ENCODE measurements around the gene OR5I1. TPM values are rescaled to one million over a fixed set of nuclear protein-coding genes. Genes with fewer than 3 reads are reported as not detected.

OR5I1 gene
- total and polyA plus RNA-seq, 2 experiments from 2014 or later: not detected

DNA sequence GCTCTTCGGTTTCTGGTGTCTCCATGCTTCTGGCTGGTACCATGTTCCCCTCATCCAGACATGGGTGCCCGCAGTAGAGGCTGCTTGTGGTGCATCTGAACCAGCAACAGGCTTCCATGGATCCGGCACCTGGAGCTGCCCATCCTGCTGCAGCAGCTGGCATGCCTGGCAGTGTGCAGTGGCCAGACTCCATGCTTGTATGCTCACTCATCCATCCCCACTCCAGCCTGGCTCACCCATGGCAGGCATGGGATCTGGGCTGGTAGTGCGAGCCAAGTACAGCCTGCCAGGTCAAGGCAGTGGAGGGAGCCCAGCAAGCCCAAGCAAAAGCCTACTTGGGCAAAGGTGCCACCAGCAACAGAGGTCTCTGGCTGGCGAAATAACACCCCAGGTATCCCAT, 15.7 kb downstream of the OR5I1 start:
- no peak overlapping the region for H3K4me2 ChIP-seq
- no peaks in the 10 kb centered on the region for H4K20me1 ChIP-seq (replicated peaks; ENCODE audit: insufficient read depth)
- H3K4me1 ChIP-seq (ENCODE audit: insufficient read depth): no peaks in the 10 kb centered on the region
- H2AFZ ChIP-seq: no peak overlapping the region
- H3K36me3 ChIP-seq (ENCODE audit: insufficient read depth): no peaks in the 10 kb centered on the region
- ATAC-seq (no peak), DNase-seq (ENCODE audit: low spot score) (no peak)
- TF ChIP-seq REST (IDR thresholded peaks at IDR 0.05; ENCODE audit: unreplicated experiment) (no peak), EZH2 (IDR thresholded peaks at IDR 0.05; ENCODE audit: low read depth, unreplicated experiment) (no peak), NANOG (IDR thresholded peaks at IDR 0.05; ENCODE audit: borderline replicate concordance) (no peak), CTCF (conservative IDR thresholded peaks at IDR 0.05; ENCODE audit: low read depth in 2 of 2) (no peak), CREB1 (CRISPR knock-in tag; IDR thresholded peaks at IDR 0.05; ENCODE audit: low read depth) (no peak)
- TF ChIP-seq, protein P1, sequence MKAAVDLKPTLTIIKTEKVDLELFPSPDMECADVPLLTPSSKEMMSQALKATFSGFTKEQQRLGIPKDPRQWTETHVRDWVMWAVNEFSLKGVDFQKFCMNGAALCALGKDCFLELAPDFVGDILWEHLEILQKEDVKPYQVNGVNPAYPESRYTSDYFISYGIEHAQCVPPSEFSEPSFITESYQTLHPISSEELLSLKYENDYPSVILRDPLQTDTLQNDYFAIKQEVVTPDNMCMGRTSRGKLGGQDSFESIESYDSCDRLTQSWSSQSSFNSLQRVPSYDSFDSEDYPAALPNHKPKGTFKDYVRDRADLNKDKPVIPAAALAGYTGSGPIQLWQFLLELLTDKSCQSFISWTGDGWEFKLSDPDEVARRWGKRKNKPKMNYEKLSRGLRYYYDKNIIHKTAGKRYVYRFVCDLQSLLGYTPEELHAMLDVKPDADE (IDR thresholded peaks at IDR 0.05): no peak
- H3K79me2 ChIP-seq (replicated peaks; ENCODE audit: insufficient read depth): no peaks in the 10 kb centered on the region
- no peaks in the 10 kb centered on the region; the same call in 1 of the 2 replicates for H3K9me2 ChIP-seq (ENCODE audit: insufficient read depth)
- no peaks in the 10 kb centered on the region for H3K27me3 ChIP-seq (ENCODE audit: insufficient read depth)
- H3K4me3 ChIP-seq: no peak overlapping the region
- Mint-ChIP-seq H3K9me3 (peaks cover 88% of the 10 kb centered on the region), H3K4me1 (no peaks in the 10 kb centered on the region), H3K27me3 (ENCODE audit: insufficient read depth, low read depth, poor library complexity) (peaks cover 2% of the 10 kb centered on the region), H3K27ac (no peak overlapping the region), H3K36me3 (ENCODE audit: low read depth) (peaks cover 27% of the 10 kb centered on the region), H3K4me3 (no peak overlapping the region)
- no peaks in the 10 kb centered on the region for H3F3A ChIP-seq (replicated peaks; ENCODE audit: low read depth)
- H3K27ac ChIP-seq (ENCODE audit: low read depth): no peak overlapping the region

- Mint-ChIP-seq H3K27me3 (ENCODE audit: insufficient read depth, low read depth, poor library complexity) (no peaks in the 10 kb centered on the region), H3K4me3 (no peak within 1 kb of the TSS), H3K27ac (no peak within 1 kb of the TSS), H3K9me3 (peaks cover 85% of the 10 kb centered on the region), H3K36me3 (ENCODE audit: low read depth) (peaks cover 16% of the 10 kb centered on the region; the same call in 2 of the 3 replicates), H3K4me1 (no peaks in the 10 kb centered on the region)
- Histone ChIP-seq H3K4me1 (ENCODE audit: insufficient read depth) (no peaks in the 10 kb centered on the region), H3K4me3 (no peak within 1 kb of the TSS), H3K79me2 (replicated peaks; ENCODE audit: insufficient read depth) (no peaks in the 10 kb centered on the region), H4K20me1 (replicated peaks; ENCODE audit: insufficient read depth) (no peaks in the 10 kb centered on the region), H2AFZ (no peak within 1 kb of the TSS), H3K4me2 (no peak within 1 kb of the TSS), H3K27ac (ENCODE audit: low read depth) (no peak within 1 kb of the TSS), H3K36me3 (ENCODE audit: insufficient read depth) (no peaks in the 10 kb centered on the region), H3F3A (replicated peaks; ENCODE audit: low read depth) (no peaks in the 10 kb centered on the region), H3K27me3 (ENCODE audit: insufficient read depth) (no peaks in the 10 kb centered on the region), H3K9me2 (ENCODE audit: insufficient read depth) (no peaks in the 10 kb centered on the region)
- ATAC-seq (no peak), DNase-seq (ENCODE audit: low spot score) (no peak)
- TF ChIP-seq ZNF114 (CRISPR knock-in tag; IDR thresholded peaks at IDR 0.05) (no peak), REST (IDR thresholded peaks at IDR 0.05; ENCODE audit: unreplicated experiment) (no peak), ZNF331 (CRISPR knock-in tag; IDR thresholded peaks at IDR 0.05; ENCODE audit: low read depth) (no peak), STAT1 (IDR thresholded peaks at IDR 0.05; ENCODE audit: unreplicated experiment) (no peak), POLR2AphosphoS5 (IDR thresholded peaks at IDR 0.05; ENCODE audit: low read depth) (no peak)
Measured at GRCh38 chr11:55914482-55914881, 21.7 kb downstream of the OR5I1 start, which contains the start of gene OR5W2. TSS of gene OR5W2 (minus strand) at chr11:55914582. CDS start at chr11:55914582, 0 bp downstream.

Measured in GM23338 (cell line).